Tibial nerve (tissue), 4 donors: ENCODE data around the gene NPR1.
A peak's percentile ranks its signal among the peaks of the same experiment; 100 is the strongest.

Source experiments
- EP300 ChIP-seq, 2 donors: sonication (generic); formaldehyde crosslinking; IDR thresholded peaks; one replicate each; pipeline ENCODE4 v1.6.1; 2017; ENCODE audit warnings: antibody characterized with exemption in 2 of 2, mild to moderate bottlenecking in 1 of 2
- POLR2A ChIP-seq, 2 donors: fragments of 450-650 bp; IDR thresholded peaks; one replicate each; pipeline ENCODE4 v1.6.1; 2017; ENCODE audit warnings: antibody characterized with exemption in 2 of 2, mild to moderate bottlenecking in 2 of 2, moderate library complexity in 2 of 2
- TF ChIP-seq, protein P1 (sequence below), 5 experiments: fragments of 200-600 bp in 3 of 5; fragments of 450-650 bp in 2 of 5; sonication (generic) in 3 of 5; IDR thresholded peaks; one replicate each; pipeline ENCODE4 v1.5.1; 2016 to 2019; ENCODE audit warnings: antibody characterized with exemption in 5 of 5, mild to moderate bottlenecking in 3 of 5, moderate library complexity in 2 of 5

DNA sequence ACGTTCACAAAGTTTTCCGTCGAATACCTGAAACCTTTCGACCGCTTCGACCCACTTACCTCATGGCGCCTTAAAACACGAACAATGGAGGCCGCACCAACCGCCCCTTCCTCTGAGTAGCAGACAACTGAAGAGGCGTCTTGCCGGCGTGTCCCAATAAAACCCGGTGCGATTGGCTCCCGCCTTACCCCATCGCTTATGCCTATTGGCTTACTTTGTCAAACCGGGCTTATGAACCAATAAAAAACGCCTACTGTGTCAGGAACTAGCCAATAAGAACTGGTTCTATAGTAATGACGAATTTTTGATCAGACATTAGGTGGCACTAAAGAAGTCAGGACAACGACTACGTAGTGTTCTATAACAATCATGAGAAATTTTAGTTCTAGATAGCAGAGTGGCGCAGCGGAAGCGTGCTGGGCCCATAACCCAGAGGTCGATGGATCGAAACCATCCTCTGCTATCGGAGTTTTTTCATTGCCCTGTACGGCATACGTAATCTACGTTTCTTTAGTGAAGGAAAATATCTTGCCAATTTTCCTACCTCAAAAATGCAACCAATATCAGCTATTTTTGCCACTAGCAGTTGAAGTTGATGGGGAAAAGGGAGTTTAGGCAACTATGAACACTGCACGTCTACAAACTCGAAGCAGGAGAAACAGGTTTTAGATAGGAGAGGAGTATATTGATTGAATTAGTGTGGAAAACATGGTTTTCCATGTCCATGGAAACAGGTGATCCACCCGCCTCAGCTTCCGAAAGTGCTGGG, 7.4 kb upstream of the NPR1 start, which contains the start of gene ILF2:
- TF ChIP-seq, protein P1, sequence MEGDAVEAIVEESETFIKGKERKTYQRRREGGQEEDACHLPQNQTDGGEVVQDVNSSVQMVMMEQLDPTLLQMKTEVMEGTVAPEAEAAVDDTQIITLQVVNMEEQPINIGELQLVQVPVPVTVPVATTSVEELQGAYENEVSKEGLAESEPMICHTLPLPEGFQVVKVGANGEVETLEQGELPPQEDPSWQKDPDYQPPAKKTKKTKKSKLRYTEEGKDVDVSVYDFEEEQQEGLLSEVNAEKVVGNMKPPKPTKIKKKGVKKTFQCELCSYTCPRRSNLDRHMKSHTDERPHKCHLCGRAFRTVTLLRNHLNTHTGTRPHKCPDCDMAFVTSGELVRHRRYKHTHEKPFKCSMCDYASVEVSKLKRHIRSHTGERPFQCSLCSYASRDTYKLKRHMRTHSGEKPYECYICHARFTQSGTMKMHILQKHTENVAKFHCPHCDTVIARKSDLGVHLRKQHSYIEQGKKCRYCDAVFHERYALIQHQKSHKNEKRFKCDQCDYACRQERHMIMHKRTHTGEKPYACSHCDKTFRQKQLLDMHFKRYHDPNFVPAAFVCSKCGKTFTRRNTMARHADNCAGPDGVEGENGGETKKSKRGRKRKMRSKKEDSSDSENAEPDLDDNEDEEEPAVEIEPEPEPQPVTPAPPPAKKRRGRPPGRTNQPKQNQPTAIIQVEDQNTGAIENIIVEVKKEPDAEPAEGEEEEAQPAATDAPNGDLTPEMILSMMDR (IDR thresholded peaks at IDR 0.05): peak in 3 of 5 experiments; percentile 32 to 56 (median 39)
- TF ChIP-seq POLR2A (IDR thresholded peaks at IDR 0.05) (peak; percentile 68 to 88), EP300 (IDR thresholded peaks at IDR 0.05) (peak; percentile 86 to 95)
